Mammary epithelial cell (primary cell): ENCODE results near the gene SNX22.

ENCODE experiments used
- EZH2 ChIP-seq: IDR thresholded peaks from 2 replicates; pipeline ENCODE4 v1.6.1; 2012; ENCODE audit warnings: low read length, inconsistent platforms, borderline replicate concordance
- TF ChIP-seq, protein P1 (sequence below), 2 donors: IDR thresholded peaks in 1 of 2; conservative IDR thresholded peaks in 1 of 2; 2 replicates each; pipeline ENCODE4 v1.5.1; 2011 to 2012; ENCODE audit warnings: inconsistent platforms in 2 of 2, low read length in 2 of 2, mild to moderate bottlenecking in 2 of 2, control low read depth in 1 of 2, low read depth in 1 of 2; ENCODE audit not compliant: insufficient read depth in 1 of 2; ENCODE audit errors: extremely low read depth in 1 of 2

GRCh38 chr15:64107337-64107736, 44.2 kb upstream of the SNX22 start:
- TF ChIP-seq, protein P1, sequence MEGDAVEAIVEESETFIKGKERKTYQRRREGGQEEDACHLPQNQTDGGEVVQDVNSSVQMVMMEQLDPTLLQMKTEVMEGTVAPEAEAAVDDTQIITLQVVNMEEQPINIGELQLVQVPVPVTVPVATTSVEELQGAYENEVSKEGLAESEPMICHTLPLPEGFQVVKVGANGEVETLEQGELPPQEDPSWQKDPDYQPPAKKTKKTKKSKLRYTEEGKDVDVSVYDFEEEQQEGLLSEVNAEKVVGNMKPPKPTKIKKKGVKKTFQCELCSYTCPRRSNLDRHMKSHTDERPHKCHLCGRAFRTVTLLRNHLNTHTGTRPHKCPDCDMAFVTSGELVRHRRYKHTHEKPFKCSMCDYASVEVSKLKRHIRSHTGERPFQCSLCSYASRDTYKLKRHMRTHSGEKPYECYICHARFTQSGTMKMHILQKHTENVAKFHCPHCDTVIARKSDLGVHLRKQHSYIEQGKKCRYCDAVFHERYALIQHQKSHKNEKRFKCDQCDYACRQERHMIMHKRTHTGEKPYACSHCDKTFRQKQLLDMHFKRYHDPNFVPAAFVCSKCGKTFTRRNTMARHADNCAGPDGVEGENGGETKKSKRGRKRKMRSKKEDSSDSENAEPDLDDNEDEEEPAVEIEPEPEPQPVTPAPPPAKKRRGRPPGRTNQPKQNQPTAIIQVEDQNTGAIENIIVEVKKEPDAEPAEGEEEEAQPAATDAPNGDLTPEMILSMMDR (conservative IDR thresholded peaks at IDR 0.05 in 1 of 2, IDR thresholded peaks at IDR 0.05 in 1 of 2; ENCODE audit: extremely low read depth in 1 of 2, insufficient read depth in 1 of 2, low read depth in 1 of 2, low read length in 2 of 2), result no peak
- no peak for TF ChIP-seq EZH2
